Measurements from ENCODE around the gene TTC12.

DNA sequence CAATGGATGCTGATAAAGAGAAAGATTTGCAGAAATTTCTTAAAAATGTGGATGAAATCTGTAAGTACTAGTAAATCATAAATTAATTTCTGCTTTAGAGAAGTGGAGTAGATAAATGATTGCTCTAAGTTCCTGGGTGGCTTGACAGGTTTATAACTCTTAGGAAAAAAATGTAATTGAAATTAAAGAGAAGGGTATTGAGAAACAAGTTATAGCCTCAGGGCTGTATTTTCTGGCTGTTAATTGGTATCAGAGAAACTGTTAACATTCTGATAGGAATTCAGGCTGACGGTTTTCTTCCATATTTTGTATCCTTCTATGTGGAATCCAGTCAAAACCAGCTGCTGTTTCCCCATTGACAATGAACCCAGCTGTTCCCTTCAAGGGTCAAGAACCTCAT is 1.9 kb downstream of the TTC12 start:
- TF ChIP-seq, protein P1, sequence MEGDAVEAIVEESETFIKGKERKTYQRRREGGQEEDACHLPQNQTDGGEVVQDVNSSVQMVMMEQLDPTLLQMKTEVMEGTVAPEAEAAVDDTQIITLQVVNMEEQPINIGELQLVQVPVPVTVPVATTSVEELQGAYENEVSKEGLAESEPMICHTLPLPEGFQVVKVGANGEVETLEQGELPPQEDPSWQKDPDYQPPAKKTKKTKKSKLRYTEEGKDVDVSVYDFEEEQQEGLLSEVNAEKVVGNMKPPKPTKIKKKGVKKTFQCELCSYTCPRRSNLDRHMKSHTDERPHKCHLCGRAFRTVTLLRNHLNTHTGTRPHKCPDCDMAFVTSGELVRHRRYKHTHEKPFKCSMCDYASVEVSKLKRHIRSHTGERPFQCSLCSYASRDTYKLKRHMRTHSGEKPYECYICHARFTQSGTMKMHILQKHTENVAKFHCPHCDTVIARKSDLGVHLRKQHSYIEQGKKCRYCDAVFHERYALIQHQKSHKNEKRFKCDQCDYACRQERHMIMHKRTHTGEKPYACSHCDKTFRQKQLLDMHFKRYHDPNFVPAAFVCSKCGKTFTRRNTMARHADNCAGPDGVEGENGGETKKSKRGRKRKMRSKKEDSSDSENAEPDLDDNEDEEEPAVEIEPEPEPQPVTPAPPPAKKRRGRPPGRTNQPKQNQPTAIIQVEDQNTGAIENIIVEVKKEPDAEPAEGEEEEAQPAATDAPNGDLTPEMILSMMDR (IDR thresholded peaks at IDR 0.05; ENCODE audit: low read depth, low read length): no peak
- TF ChIP-seq POLR2A (IDR thresholded peaks at IDR 0.05; ENCODE audit: extremely low read depth, insufficient read length): no peak
- TF ChIP-seq, protein P2, sequence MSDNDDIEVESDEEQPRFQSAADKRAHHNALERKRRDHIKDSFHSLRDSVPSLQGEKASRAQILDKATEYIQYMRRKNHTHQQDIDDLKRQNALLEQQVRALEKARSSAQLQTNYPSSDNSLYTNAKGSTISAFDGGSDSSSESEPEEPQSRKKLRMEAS (IDR thresholded peaks at IDR 0.05; ENCODE audit: low read depth, low read length): no peak
